Body of pancreas (tissue), 4 donors: ENCODE measurements around the gene CST3.

Experiments
- CTCF ChIP-seq, 7 experiments: fragments of 450-650 bp in 4 of 7; fragments of 200-600 bp in 3 of 7; sonication (generic) in 3 of 7; IDR thresholded peaks; one replicate each; pipeline ENCODE4 v1.5.1; 2016 to 2019; ENCODE audit warnings: antibody characterized with exemption in 7 of 7
- POLR2A ChIP-seq, 3 donors: fragments of 450-650 bp; IDR thresholded peaks; one replicate each; pipeline ENCODE4 v1.6.1; 2016; ENCODE audit warnings: antibody characterized with exemption in 3 of 3, mild to moderate bottlenecking in 2 of 3

- no peak for TF ChIP-seq POLR2A (IDR thresholded peaks at IDR 0.05)
- no peak for TF ChIP-seq CTCF (IDR thresholded peaks at IDR 0.05)
Observed at GRCh38 chr20:23643659-23644058, 5.9 kb upstream of the CST3 start.
